Measurements from ENCODE around the gene ING3. TPM values are rescaled to one million over a fixed set of nuclear protein-coding genes. Genes with fewer than 3 reads are reported as not detected.
A peak's percentile ranks its signal among the peaks of the same experiment; 100 is the strongest.

The ING3 gene
- total RNA-seq = 10 to 100 TPM; 24.1 to 26.5 TPM
- polyA plus RNA-seq = 10 to 100 TPM; 29.7 to 32.2 TPM

GRCh38 chr7:120950539-120951308 is at the start of gene ING3:
Gene ING3 (plus strand): TSS chr7:120950777. CDS start chr7:120950897, 120 bp downstream.
- intact Hi-C loops (cut with micrococcal nuclease) = loop anchor here (1.0 to 5.0 kb wide), 4 partner anchors 37 to 582 kb away; partner anchors contain the start of gene TSPAN12
- CTCF ChIA-PET (ENCODE audit: partially characterized antibody) = interaction anchor here (1.4 kb wide), 1 partner anchor 36 kb away, joined by 6 read pairs; no protein-coding TSS in a partner anchor

GRCh38 chr7:120915314-120916105 is 35.1 kb upstream of the ING3 start:
- H3K27ac Mint-ChIP-seq = no peak overlapping the region
- no peaks in the 10 kb centered on the region for H3K36me3 ChIP-seq (ENCODE audit: insufficient read depth, low read length)
- intact Hi-C loops (cut with micrococcal nuclease) = no loop called here
- POLR2A ChIA-PET (ENCODE audit: partially characterized antibody) = no interaction called here
- no peak for DNase-seq
- no peaks in the 10 kb centered on the region for H3K4me1 Mint-ChIP-seq
- no peaks in the 10 kb centered on the region for H3K27me3 ChIP-seq (ENCODE audit: insufficient read depth, low read length)
- H3K36me3 Mint-ChIP-seq = no peaks in the 10 kb centered on the region
- H3K9me3 Mint-ChIP-seq = peaks cover 0 to 11% (median 2%) of the 10 kb centered on the region in 8 donors
- H3K4me3 ChIP-seq (ENCODE audit: low read length in 2 of 2) = no peak overlapping the region
- no peak overlapping the region for H3K27ac ChIP-seq (ENCODE audit: low read depth, low read length)
- no peaks in the 10 kb centered on the region for H3K4me1 ChIP-seq (ENCODE audit: insufficient read depth, low read length)
- CTCF ChIA-PET (ENCODE audit: partially characterized antibody) = no interaction called here
- peaks cover 0 to 3% of the 10 kb centered on the region in 2 donors for H3K27me3 Mint-ChIP-seq
- H3K9me3 ChIP-seq (ENCODE audit: control insufficient read depth in 1 of 2, low read length in 2 of 2) = no peaks in the 10 kb centered on the region
- H3K4me3 Mint-ChIP-seq = no peak overlapping the region

More at GRCh38 chr7:120950539-120951308, at the start of gene ING3:
- peaks cover 7 to 14% of the 10 kb centered on the region in 2 donors for H3K27me3 Mint-ChIP-seq
- Histone ChIP-seq H3K9me3 (ENCODE audit: control insufficient read depth in 1 of 2, low read length in 2 of 2) (no peaks in the 10 kb centered on the region), H3K27ac (ENCODE audit: low read depth, low read length) (peak within 1 kb of the TSS; percentile 99), H3K36me3 (ENCODE audit: insufficient read depth, low read length) (peaks cover 20% of the 10 kb centered on the region), H3K27me3 (ENCODE audit: insufficient read depth, low read length) (no peaks in the 10 kb centered on the region), H3K4me3 (ENCODE audit: low read length in 2 of 2) (peak within 1 kb of the TSS; percentile 80 to 93), H3K4me1 (ENCODE audit: insufficient read depth, low read length) (peaks cover 27% of the 10 kb centered on the region)
- peaks cover 0 to 7% (median 0%) of the 10 kb centered on the region in 8 donors for H3K9me3 Mint-ChIP-seq
- DNase-seq = peak; percentile 98 to 99 (median 98)
- H3K4me3 Mint-ChIP-seq = peak within 1 kb of the TSS; percentile 91 to 99 (median 96)
- H3K36me3 Mint-ChIP-seq = peaks cover 6 to 34% of the 10 kb centered on the region in 2 donors
- POLR2A ChIA-PET (ENCODE audit: partially characterized antibody) = interaction anchor here (0.6 to 1.5 kb wide), 12 partner anchors 11 to 487 kb away, joined by 3 to 6 read pairs (median 3); partner anchors contain the start of genes CPED1 and FAM3C
- peaks cover 13 to 33% (median 19%) of the 10 kb centered on the region in 4 donors for H3K4me1 Mint-ChIP-seq
- peak within 1 kb of the TSS; percentile 98 to 99 (median 99) for H3K27ac Mint-ChIP-seq

- ChIA-PET POLR2A (ENCODE audit: partially characterized antibody) (no interaction called here), CTCF (ENCODE audit: partially characterized antibody) (no interaction called here)
- no peak for DNase-seq
- intact Hi-C loops (cut with micrococcal nuclease) = no loop called here
- Histone ChIP-seq H3K36me3 (ENCODE audit: insufficient read depth, low read length) (no peaks in the 10 kb centered on the region), H3K27me3 (ENCODE audit: insufficient read depth, low read length) (no peaks in the 10 kb centered on the region), H3K27ac (ENCODE audit: low read depth, low read length) (no peak overlapping the region), H3K4me1 (ENCODE audit: insufficient read depth, low read length) (no peaks in the 10 kb centered on the region), H3K4me3 (ENCODE audit: low read length in 2 of 2) (no peak overlapping the region), H3K9me3 (ENCODE audit: control insufficient read depth in 1 of 2, low read length in 2 of 2) (no peaks in the 10 kb centered on the region)
- peaks cover 0 to 11% (median 2%) of the 10 kb centered on the region in 8 donors for H3K9me3 Mint-ChIP-seq
- no peaks in the 10 kb centered on the region for H3K4me1 Mint-ChIP-seq
- peaks cover 0 to 3% of the 10 kb centered on the region in 2 donors for H3K27me3 Mint-ChIP-seq
- no peak overlapping the region for H3K27ac Mint-ChIP-seq
- H3K4me3 Mint-ChIP-seq = no peak overlapping the region
- no peaks in the 10 kb centered on the region for H3K36me3 Mint-ChIP-seq
These were observed 34.5 kb upstream of the ING3 start for GRCh38 chr7:120916121-120916520.

GRCh38 chr7:120916538-120916937 is 34.0 kb upstream of the ING3 start:
- H3K9me3 ChIP-seq (ENCODE audit: control insufficient read depth in 1 of 2, low read length in 2 of 2) = no peaks in the 10 kb centered on the region
- no peaks in the 10 kb centered on the region for H3K36me3 Mint-ChIP-seq
- H3K36me3 ChIP-seq (ENCODE audit: insufficient read depth, low read length) = no peaks in the 10 kb centered on the region
- no peak overlapping the region for H3K4me3 ChIP-seq (ENCODE audit: low read length in 2 of 2)
- no peaks in the 10 kb centered on the region for H3K4me1 Mint-ChIP-seq
- H3K4me3 Mint-ChIP-seq = no peak overlapping the region
- H3K27ac Mint-ChIP-seq = no peak overlapping the region
- H3K27me3 Mint-ChIP-seq = peaks cover 0 to 3% of the 10 kb centered on the region in 2 donors
- no peaks in the 10 kb centered on the region for H3K27me3 ChIP-seq (ENCODE audit: insufficient read depth, low read length)
- no peak for DNase-seq
- CTCF ChIA-PET (ENCODE audit: partially characterized antibody) = interaction anchor here (1.2 kb wide), 1 partner anchor 117 kb away, joined by 3 read pairs; no protein-coding TSS in a partner anchor
- H3K4me1 ChIP-seq (ENCODE audit: insufficient read depth, low read length) = no peaks in the 10 kb centered on the region
- peaks cover 0 to 11% (median 2%) of the 10 kb centered on the region in 8 donors for H3K9me3 Mint-ChIP-seq
- POLR2A ChIA-PET (ENCODE audit: partially characterized antibody) = no interaction called here
- no peak overlapping the region for H3K27ac ChIP-seq (ENCODE audit: low read depth, low read length)
- intact Hi-C loops (cut with micrococcal nuclease) = no loop called here

- no peak for DNase-seq
- Histone ChIP-seq H3K36me3 (ENCODE audit: insufficient read depth, low read length) (no peaks in the 10 kb centered on the region), H3K4me3 (ENCODE audit: low read length in 2 of 2) (no peak overlapping the region), H3K9me3 (ENCODE audit: control insufficient read depth in 1 of 2, low read length in 2 of 2) (no peaks in the 10 kb centered on the region), H3K27ac (ENCODE audit: low read depth, low read length) (no peak overlapping the region), H3K4me1 (ENCODE audit: insufficient read depth, low read length) (no peaks in the 10 kb centered on the region), H3K27me3 (ENCODE audit: insufficient read depth, low read length) (no peaks in the 10 kb centered on the region)
- CTCF ChIA-PET (ENCODE audit: partially characterized antibody) = interaction anchor here (0.5 kb wide), 1 partner anchor 1074 kb away, joined by 3 read pairs; no protein-coding TSS in a partner anchor
- H3K27me3 Mint-ChIP-seq = peaks cover 0 to 3% of the 10 kb centered on the region in 2 donors
- no peaks in the 10 kb centered on the region for H3K36me3 Mint-ChIP-seq
- intact Hi-C loops (cut with micrococcal nuclease) = no loop called here
- no peak overlapping the region for H3K4me3 Mint-ChIP-seq
- H3K4me1 Mint-ChIP-seq = no peaks in the 10 kb centered on the region
- H3K27ac Mint-ChIP-seq = no peak overlapping the region
- POLR2A ChIA-PET (ENCODE audit: partially characterized antibody) = no interaction called here
- peaks cover 0 to 1% (median 0%) of the 10 kb centered on the region in 8 donors for H3K9me3 Mint-ChIP-seq
These were observed 31.1 kb upstream of the ING3 start for GRCh38 chr7:120919466-120919865.

- CTCF ChIA-PET (ENCODE audit: partially characterized antibody) = interaction anchor here (0.5 kb wide), 1 partner anchor 1074 kb away, joined by 3 read pairs; no protein-coding TSS in a partner anchor
- Mint-ChIP-seq H3K27ac (no peak overlapping the region), H3K27me3 (peaks cover 3 to 5% of the 10 kb centered on the region in 2 donors)
These were observed 30.5 kb upstream of the ING3 start for GRCh38 chr7:120920034-120920433.

More at GRCh38 chr7:120920034-120920433, 30.5 kb upstream of the ING3 start:
- Mint-ChIP-seq H3K4me3 (no peak overlapping the region), H3K4me1 (no peaks in the 10 kb centered on the region), H3K36me3 (no peaks in the 10 kb centered on the region), H3K9me3 (peaks cover 0 to 1% (median 0%) of the 10 kb centered on the region in 8 donors)
- Histone ChIP-seq H3K4me3 (ENCODE audit: low read length in 2 of 2) (no peak overlapping the region), H3K27ac (ENCODE audit: low read depth, low read length) (no peak overlapping the region), H3K36me3 (ENCODE audit: insufficient read depth, low read length) (no peaks in the 10 kb centered on the region), H3K9me3 (ENCODE audit: control insufficient read depth in 1 of 2, low read length in 2 of 2) (no peaks in the 10 kb centered on the region), H3K4me1 (ENCODE audit: insufficient read depth, low read length) (no peaks in the 10 kb centered on the region), H3K27me3 (ENCODE audit: insufficient read depth, low read length) (no peaks in the 10 kb centered on the region)
- intact Hi-C loops (cut with micrococcal nuclease) = no loop called here
- no peak for DNase-seq
- POLR2A ChIA-PET (ENCODE audit: partially characterized antibody) = no interaction called here
